GM19025 (cell line): Measurements from ENCODE around the gene DCTN2.
"Not testable (repeated sequence)": the region's sequence is repeated elsewhere in the genome, so short reads cannot be mapped to it uniquely, and the experiment has no call there.

Experiments used
- ATAC-seq: cut with Tn5 transposase; IDR thresholded peaks from one replicate; pipeline ENCODE4 v1.9.1; 2021; ENCODE audit warnings: mild to moderate bottlenecking, low read depth, moderate library complexity; ENCODE audit not compliant: unreplicated experiment

Gene DCTN2

DNA sequence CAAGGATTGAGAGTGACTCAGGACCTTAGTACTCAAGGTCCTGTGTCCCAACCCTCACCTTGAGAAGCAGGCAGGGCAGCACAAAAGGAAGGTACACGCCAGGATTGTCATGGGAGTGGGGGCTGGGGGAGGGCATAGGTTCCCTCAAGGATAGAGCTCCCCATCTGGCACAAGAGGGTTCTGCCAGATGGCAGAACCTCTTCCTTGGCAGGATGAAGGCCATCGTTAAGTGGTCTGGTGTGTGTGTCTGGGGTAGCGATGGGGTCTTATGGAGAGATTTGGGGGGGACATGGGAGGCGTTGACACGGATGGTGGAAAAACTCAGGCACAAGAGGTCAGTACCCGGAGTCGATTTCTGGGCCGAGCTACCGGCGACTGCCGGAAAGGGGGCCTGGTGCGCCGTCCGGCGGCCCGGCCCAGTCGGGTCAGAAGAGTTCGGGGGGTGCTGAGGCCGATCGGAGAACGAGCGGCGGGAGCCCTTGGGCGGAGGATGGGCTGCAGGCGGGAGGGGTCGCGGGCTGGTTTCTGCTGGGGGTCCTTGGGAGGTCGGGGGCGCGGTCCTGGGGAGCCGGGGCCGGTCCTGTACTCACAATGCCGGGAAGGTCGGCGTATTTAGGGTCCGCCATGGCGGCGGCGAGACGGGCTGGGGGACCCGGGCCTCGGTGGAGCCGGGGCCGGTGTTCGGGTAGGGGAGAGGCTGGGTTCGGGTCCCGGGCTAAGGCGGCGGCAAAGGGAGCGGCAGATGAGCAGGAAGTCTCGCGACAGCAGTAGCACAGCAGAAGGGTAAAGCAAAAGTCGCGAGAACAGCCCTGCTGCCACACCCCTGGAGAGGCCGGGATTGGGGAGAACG is at the start of gene DCTN2:
Gene DCTN2, minus strand, starts transcription at position 755 of the 850 bp plus-strand sequence. Its CDS starts 129 bp downstream, at position 626.
- ATAC-seq, result peak; percentile 98

- ATAC-seq, result no peak
Observed at GRCh38 chr12:57593187-57593586, 46.2 kb upstream of the DCTN2 start.

GRCh38 chr12:57592551-57593165 is 45.7 kb upstream of the DCTN2 start:
- ATAC-seq, result no peak

- no peak for ATAC-seq
Observed at GRCh38 chr12:57591782-57592325, 44.9 kb upstream of the DCTN2 start.

- peak; percentile 99 for ATAC-seq
Observed at GRCh38 chr12:57590864-57591781, 44.1 kb upstream of the DCTN2 start, which contains the start of gene PIP4K2C. Gene PIP4K2C, plus strand, starts transcription at chr12:57591192. Its CDS starts 98 bp downstream, at chr12:57591290.

DNA sequence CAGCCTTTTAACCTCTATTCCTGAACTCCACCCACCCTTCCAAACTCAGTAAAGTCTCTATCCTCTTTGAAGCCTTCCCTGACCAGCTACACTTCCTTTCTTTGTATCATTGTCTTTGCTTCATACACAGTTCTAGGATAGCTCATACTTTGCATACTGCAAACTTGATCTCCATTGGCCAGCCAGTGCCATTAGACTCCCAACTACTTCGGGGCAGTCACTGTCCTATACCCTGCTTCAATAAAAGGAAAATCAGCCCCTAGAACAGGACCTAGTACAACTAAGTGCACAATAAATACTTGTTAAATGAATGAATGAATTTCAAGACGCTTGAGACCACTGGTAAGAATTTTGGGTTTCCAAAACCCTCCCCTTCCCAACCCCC is 43.5 kb upstream of the DCTN2 start:
- ATAC-seq, result no peak

GRCh38 chr12:57588951-57589610 is 42.1 kb upstream of the DCTN2 start:
- not testable (repeated sequence) for ATAC-seq

GRCh38 chr12:57586832-57587429 is 39.9 kb upstream of the DCTN2 start:
- no peak for ATAC-seq

DNA sequence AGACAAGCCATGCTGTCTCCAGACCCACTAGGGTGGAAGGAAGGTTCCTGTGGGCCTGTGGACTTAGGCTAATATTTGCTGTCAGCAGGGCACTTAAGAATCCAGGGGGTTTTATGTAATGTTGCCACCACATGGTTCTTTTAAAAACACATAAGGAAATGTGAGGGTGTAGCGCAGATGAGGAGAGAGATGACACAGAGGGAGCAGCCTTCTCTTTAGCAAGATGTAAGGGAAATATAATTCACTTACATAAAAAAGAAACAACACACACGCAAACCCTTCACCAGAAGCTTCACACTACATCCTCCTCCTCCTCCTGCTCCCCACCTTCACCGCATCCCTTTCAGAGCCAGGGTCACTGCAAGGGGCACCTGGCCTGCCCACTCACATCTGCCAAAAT is 39.1 kb upstream of the DCTN2 start:
- ATAC-seq, result no peak

DNA sequence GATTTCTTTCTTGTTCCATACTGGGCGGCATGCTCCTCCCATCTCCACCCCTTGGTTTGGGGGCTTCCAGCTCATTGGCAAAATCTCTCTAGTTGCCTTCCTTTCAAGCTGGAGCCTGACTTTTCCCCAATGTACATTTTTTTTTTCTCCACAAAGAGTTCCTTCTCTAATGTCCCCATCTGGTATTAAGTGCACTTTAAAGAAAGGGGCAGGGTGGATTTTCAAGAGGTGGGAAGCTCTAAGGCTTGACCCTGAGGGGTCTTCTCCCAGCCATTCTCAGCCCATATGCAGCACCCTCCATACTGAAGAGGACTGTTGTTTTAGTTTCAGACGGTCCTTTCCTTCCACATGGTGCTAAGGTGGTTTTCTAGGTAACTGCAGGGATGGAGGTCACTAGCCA is 38.2 kb upstream of the DCTN2 start:
- no peak for ATAC-seq

DNA sequence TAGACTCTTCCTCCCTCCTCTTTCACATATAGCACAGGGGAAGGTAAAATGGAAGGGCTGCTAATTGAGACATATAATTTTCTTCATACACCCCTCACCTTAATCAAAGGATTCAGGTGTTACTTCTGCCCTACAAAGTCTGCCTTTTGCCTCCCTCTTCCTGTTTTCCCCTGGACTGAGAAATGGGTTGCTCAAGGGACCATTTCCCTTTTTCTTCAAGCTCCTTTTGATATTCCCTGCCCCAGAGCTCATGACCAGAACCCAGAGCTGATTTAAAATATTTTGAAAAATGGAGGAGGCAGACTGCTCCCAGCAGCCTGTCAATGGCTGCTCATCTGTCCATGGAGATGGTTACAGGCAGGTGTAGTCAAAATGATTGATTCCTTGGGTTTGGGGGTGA is 37.7 kb upstream of the DCTN2 start:
- ATAC-seq, result no peak

- ATAC-seq, result no peak
Observed at GRCh38 chr12:57584050-57584449, 37.1 kb upstream of the DCTN2 start.

- ATAC-seq, result peak; percentile 85
Observed at GRCh38 chr12:57583008-57583831, 36.2 kb upstream of the DCTN2 start.

DNA sequence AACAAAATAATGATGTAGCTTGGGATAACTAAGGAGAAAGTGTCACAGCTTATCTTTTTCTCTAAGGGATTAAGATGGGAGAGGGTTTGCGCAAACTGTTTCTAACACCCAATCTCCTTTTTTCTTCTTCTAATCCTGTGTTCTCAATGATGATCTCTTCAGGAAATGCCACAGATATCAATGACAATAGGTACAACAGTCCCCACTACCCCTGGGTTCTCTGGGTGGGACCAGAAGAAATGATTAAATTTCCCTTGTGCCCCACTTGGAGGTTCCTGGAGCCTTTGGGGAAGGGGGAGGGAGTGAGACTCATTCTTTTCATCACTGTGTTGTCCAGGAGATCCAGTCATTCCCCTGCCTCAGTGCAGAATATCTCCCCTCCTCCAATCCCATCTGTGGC is 35.4 kb upstream of the DCTN2 start:
- ATAC-seq, result no peak

GRCh38 chr12:57581802-57582201 is 34.8 kb upstream of the DCTN2 start:
- ATAC-seq, result no peak

DNA sequence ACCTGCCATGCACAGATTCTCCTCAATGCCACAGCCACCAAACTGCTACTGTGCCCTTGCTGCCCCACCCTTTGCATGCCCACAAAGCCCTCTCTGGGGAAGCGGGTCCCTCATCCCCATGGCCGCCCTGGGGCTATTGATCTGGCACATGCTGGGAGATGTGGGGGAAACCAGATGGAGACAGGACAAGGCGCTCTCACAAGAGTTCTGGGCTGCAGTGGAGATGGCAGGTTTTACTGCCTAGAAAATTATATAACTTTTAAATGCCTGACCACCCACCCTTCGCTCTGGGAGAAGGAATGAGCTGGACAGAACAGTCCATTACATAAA is 33.4 kb upstream of the DCTN2 start:
- no peak for ATAC-seq

GRCh38 chr12:57579677-57580465 is 32.9 kb upstream of the DCTN2 start:
- ATAC-seq, result no peak

- no peak for ATAC-seq
Observed at GRCh38 chr12:57579011-57579410, 32.0 kb upstream of the DCTN2 start.
